CD4-positive, alpha-beta T cell treated with Interferon alpha-2 for 1 hour (primary cell): ENCODE data around the gene BSPRY.

ENCODE experiments used
- DNase-seq, 2 donors: peaks; one replicate each; pipeline ENCODE4 v3.0.0-alpha.2; 2020 to 2022

The BSPRY gene

DNA sequence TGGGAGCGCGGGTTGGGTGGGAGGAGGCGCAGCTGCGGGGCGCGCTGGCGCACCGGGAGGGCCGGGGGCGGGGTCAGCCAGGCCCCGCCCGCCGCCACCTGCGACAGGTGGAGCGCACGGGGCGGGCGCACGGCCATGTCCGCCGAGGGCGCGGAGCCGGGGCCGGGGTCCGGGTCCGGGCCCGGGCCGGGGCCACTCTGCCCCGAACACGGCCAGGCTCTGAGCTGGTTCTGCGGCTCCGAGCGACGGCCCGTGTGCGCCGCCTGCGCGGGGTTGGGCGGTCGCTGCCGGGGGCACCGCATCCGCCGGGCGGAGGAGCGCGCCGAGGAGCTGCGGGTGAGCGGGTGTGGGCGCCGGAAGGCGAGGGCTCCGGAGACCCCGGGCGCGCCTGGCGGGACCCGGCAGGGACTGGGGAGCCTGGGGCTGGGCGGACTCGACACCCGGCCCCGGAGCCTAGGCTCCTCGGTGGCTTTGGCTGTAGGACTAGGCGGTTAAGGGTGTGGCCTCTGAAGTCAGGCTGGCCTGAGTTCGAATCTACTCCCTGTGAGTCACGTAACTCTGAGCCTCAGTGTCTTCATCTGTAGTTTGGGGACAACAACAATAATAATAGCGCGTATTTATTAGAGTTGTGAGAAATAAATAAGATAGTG, at the start of gene BSPRY:
BSPRY (plus strand) TSS at position 97 of the 650 bp plus-strand sequence; CDS start at position 136, 39 bp downstream.
- peak in 1 of 2 donors; percentile 35 for DNase-seq

GRCh38 chr9:113299800-113300292, 49.5 kb upstream of the BSPRY start:
- no peak for DNase-seq

GRCh38 chr9:113301548-113301947, 47.8 kb upstream of the BSPRY start:
- no peak for DNase-seq

GRCh38 chr9:113302792-113303418, 46.4 kb upstream of the BSPRY start, which contains the start of gene RNF183:
TSS of gene RNF183 (minus strand) at chr9:113303376. CDS start at chr9:113298184, 5,192 bp downstream.
- DNase-seq, result no peak

- DNase-seq, result no peak
Measured at GRCh38 chr9:113306566-113306965, 42.8 kb upstream of the BSPRY start.

- no peak for DNase-seq
Measured at GRCh38 chr9:113307396-113307975, 41.9 kb upstream of the BSPRY start.

DNA sequence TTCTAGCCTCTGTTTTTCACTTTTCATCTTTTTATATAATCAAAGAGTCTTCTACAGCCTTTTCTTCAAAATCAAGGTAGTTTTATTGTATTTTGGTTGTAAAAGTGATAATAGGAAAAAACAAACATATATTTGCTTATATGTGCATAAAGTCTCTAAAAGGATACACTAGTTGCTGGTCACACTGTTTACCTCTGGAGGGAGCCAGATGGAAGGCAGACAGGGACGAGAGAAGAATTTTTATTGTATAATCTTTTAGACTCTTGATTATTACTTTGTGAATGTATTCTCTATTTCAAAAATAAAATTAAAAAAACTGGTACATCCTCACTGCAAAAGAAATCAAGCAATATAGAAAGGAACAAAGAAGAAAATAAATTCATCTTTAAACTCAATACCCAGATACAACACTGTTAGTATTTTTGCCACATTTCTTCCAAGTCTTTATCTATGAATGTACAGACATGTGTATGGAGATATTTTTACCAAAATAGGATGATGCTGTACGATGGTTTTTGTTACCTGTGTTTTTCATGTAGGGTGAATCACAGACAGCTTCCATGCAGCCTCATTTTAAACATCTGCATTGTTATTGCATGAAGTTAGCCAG, 40.0 kb upstream of the BSPRY start:
- peak in 1 of 2 donors; percentile 56 for DNase-seq

- DNase-seq, result no peak
Measured at GRCh38 chr9:113310538-113310937, 38.8 kb upstream of the BSPRY start.

GRCh38 chr9:113311961-113312360, 37.4 kb upstream of the BSPRY start:
- no peak for DNase-seq

DNA sequence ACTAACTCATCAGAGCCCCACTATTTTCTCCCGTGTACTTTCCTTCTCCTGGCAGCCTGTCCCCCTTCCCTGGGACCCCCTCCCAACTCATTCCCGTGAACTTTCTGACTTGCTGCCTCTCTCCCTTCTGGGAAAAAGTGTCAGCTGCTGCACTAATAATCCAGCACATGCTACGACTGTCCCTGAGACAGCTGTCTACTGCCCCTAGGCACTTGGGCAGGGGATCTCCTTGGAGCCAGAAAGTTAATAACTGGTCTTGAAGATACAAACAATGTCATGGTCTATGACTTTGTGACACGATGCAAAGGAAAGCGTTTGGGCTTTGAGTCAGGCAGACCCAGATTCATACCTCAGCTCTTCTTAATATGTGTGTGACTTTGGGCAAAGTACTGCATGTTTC, 36.1 kb upstream of the BSPRY start:
- DNase-seq, result no peak

DNA sequence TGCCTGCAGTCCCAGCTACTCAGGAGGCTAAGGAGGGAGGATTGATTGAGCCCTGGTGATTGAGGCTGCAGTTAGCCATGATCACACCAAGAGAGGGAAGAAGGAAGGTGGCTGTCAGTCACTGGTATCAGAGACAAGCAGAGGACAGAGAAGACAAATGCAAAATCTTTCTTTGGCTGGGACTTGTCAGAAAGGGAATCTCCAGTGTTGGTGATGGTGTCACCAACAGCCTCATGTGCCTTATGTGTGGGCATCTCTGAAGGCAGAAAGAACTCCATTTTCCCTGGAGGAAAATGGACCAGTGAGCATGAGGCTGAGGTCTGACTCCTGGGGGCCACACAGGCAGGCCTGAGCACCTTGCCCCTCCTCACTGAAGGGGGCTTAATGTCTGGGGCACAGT, 34.1 kb upstream of the BSPRY start:
- DNase-seq, result no peak

DNA sequence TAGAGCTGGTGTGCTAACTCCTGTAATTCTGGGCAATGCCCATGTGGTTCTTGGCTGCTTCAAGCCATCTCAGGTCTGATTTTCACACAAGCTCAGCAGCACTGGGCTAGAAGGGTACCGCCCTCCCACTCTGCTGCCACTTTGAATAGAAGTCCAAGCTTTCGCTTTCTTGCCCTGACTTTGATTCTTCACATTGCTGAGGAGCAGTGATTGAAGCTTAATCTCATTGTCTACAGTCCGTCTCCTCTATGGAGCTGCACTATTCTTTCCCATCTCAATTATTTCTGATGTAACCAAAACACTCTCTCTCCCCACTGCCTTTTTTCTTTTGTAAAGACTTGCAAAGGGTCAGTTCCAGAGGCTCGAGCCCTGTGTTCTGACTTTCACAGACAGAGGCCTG, 33.3 kb upstream of the BSPRY start:
- no peak for DNase-seq

DNA sequence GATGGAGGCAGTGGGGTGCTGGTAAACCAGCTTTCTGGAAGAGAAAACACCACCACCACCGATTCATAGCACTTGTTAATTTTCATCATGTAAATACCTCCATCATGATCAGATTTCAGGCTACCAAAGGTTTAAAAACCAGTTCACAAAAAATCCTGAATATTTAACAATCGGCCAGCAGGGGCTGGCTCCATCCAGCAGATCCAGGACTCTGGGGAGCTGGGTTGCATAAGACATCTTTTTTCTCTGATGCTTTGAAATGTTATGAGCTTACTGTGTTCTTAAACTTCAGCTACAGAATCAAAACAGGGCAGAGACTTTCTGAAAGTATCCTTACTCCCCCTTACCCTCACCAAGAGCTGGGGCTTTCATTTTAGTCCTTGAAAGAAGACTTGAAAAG, 31.6 kb upstream of the BSPRY start:
- DNase-seq, result no peak

- no peak for DNase-seq
Measured at GRCh38 chr9:113319054-113319453, 30.3 kb upstream of the BSPRY start.

DNA sequence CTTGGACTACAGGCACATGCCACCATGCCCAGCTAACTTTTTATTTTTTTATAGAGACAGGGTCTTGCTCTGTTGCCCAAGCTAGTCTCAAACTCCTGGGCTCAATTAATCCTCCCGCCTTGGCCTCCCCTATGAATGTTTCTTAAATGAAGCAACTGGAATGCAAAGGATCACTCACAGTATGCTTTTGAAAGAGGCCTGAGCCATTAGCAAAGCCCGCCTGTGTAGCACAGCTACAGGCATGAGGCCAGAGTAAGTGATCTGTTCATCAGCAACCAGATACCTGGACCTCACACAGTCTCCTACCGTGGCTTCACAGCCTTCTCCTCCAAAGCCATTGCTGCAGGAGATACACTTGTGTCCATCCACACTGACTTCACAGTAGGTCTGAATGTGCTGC, 29.3 kb upstream of the BSPRY start:
- DNase-seq, result no peak

GRCh38 chr9:113322671-113323070, 26.7 kb upstream of the BSPRY start:
- DNase-seq, result no peak

- DNase-seq, result no peak
Measured at GRCh38 chr9:113326230-113326629, 23.1 kb upstream of the BSPRY start.

- no peak for DNase-seq
Measured at GRCh38 chr9:113328045-113328782, 21.1 kb upstream of the BSPRY start.

DNA sequence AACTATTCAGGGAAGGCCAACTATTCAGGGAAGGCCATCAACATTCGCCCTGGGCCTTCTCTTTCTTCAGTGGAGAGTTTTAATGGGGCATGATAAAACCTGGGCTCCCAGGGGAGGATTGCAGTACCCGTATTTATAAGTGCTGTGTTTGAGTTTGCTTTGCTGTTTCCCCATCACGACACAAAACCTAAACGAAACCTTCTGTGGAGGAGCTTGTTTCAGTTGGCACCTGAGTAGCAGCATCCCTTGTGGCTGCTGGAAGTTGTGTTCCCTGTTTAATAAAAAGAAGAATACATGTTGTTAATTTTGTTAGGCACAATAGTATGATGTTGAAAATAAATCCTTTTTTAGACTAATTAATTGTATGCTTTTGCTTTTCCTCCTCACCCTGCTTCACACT, 17.6 kb upstream of the BSPRY start:
- no peak for DNase-seq

- DNase-seq, result no peak
Measured at GRCh38 chr9:113337714-113338113, 11.6 kb upstream of the BSPRY start.

- DNase-seq, result peak; percentile 77 to 80
Measured at GRCh38 chr9:113340011-113340699, 9.2 kb upstream of the BSPRY start, which contains the start of gene WDR31. TSS of gene WDR31 (minus strand) at chr9:113340275. CDS start at chr9:113332022, 8,253 bp downstream.
